K562 (cell line): Measurements from ENCODE around the gene CENPN. TPM values are rescaled to one million over a fixed set of nuclear protein-coding genes. Genes with fewer than 3 reads are reported as not detected.

Source experiments
- ATAC-seq: fragments of 200-7000 bp; cut with Tn5 transposase; 3 replicates; pipeline ENCODE4 v1.9.1; 2020; ENCODE audit warnings: moderate library complexity
- BruUV-seq: library from RNA; stranded (reverse); fragments of 400-500 nt; replicated peaks from 2 replicates; lab custom pipeline; 2021; lab: Mats Ljungman, UMichigan
- CTCF ChIA-PET: fragments of 300-600 bp; formaldehyde crosslinking; extraction: SDS; loops from one replicate; lab custom pipeline; 2021; ENCODE audit warnings: low intra/inter-chr PET ratio; lab: Yijun Ruan, JAX
- POLR2A ChIA-PET: fragments of 300-600, 350-650 bp; sonication (Branson Sonifier 250); formaldehyde crosslinking; extraction: SDS; loops from one replicate; lab custom pipeline; 2021; ENCODE audit warnings: antibody characterized with exemption, inconsistent platforms; lab: Yijun Ruan, JAX
- DNase-seq, 4 experiments: peaks; one replicate each; pipeline versions ENCODE4 v3.0.0 to v3.0.0-alpha.2; 2011 to 2018; ENCODE audit warnings: low spot score in 3 of 4, mixed read lengths in 3 of 4; ENCODE audit errors: extremely low read depth in 1 of 4
- FAIRE-seq: peaks from 2 replicates; lab custom pipeline; 2011; peaks lifted over from hg19 to GRCh38; lab: Jason Lieb, UNC
- H2AFZ ChIP-seq: 2 replicates; pipeline ENCODE4 v1.6.0; 2011; ENCODE audit warnings: low read depth, low read length, control low read depth, inconsistent platforms
- H3K27ac ChIP-seq: fragments of 200-600 bp; 3 replicates; pipeline ENCODE4 v1.8.0; 2011; ENCODE audit warnings: low read depth, mild to moderate bottlenecking, control low read depth, inconsistent platforms, low read length, moderate library complexity, mixed read lengths; ENCODE audit errors: extremely low read depth
- H3K27me3 ChIP-seq, 2 experiments: fragments of 300-600 bp in 1 of 2; 2 replicates in 1 of 2; 3 replicates in 1 of 2; pipeline versions ENCODE4 v1.6.0 to v1.8.0; 2011; ENCODE audit warnings: inconsistent platforms in 2 of 2, low read length in 2 of 2, mild to moderate bottlenecking in 1 of 2, mixed read lengths in 1 of 2, moderate library complexity in 1 of 2; ENCODE audit not compliant: control insufficient read depth in 2 of 2, insufficient read depth in 2 of 2
- H3K36me3 ChIP-seq: fragments of 300-600 bp; 3 replicates; pipeline ENCODE4 v1.8.0; 2011; ENCODE audit warnings: mild to moderate bottlenecking, low read length, inconsistent platforms; ENCODE audit not compliant: control insufficient read depth, insufficient read depth
- H3K4me1 ChIP-seq, 2 experiments: fragments of 200-600 bp in 1 of 2; replicated peaks in 1 of 2; 2 replicates in 1 of 2; 3 replicates in 1 of 2; pipeline versions ENCODE4 v1.5.1 to v1.8.0; 2011; ENCODE audit warnings: inconsistent platforms in 2 of 2, low read length in 2 of 2, mild to moderate bottlenecking in 1 of 2, mixed read lengths in 1 of 2, moderate library complexity in 1 of 2; ENCODE audit not compliant: control insufficient read depth in 2 of 2, insufficient read depth in 2 of 2
- H3K4me2 ChIP-seq: 2 replicates; pipeline ENCODE4 v1.6.1; 2011; ENCODE audit warnings: low read length, control low read depth, inconsistent platforms, mixed read lengths; ENCODE audit not compliant: insufficient read depth
- H3K4me3 ChIP-seq: fragments of 200-600 bp; sonication (generic), shearing (Covaris generic); 2 replicates; pipeline ENCODE4 v1.5.1; 2016; ENCODE audit warnings: control low read depth, inconsistent platforms
- H3K79me2 ChIP-seq: fragments of 200-600 bp; 3 replicates; pipeline ENCODE4 v1.8.0; 2011; ENCODE audit warnings: low read length, inconsistent platforms; ENCODE audit not compliant: control insufficient read depth, insufficient read depth
- H3K9ac ChIP-seq, 2 experiments: 2 replicates each; pipeline versions ENCODE4 v1.6.0 to v1.6.1; 2011; ENCODE audit warnings: low read depth in 2 of 2, low read length in 2 of 2, control low read depth in 1 of 2, inconsistent platforms in 1 of 2, mild to moderate bottlenecking in 1 of 2, mixed read lengths in 1 of 2; ENCODE audit not compliant: insufficient read depth in 1 of 2
- H3K9me1 ChIP-seq: one replicate; pipeline ENCODE4 v1.6.0; 2011; ENCODE audit warnings: inconsistent platforms, mild to moderate bottlenecking, low read length, moderate library complexity; ENCODE audit not compliant: control insufficient read depth, insufficient read depth
- H3K9me3 ChIP-seq: replicated peaks from 2 replicates; pipeline ENCODE4 v1.5.1; 2011; ENCODE audit warnings: low read depth, low read length, inconsistent platforms; ENCODE audit not compliant: control insufficient read depth, insufficient read depth
- H4K20me1 ChIP-seq: replicated peaks from 2 replicates; pipeline ENCODE4 v1.6.1; 2011; ENCODE audit warnings: low read length, inconsistent platforms, mixed read lengths; ENCODE audit not compliant: control insufficient read depth, insufficient read depth
- BDP1 ChIP-seq: IDR thresholded peaks from 3 replicates; pipeline ENCODE4 v1.6.1; 2011; ENCODE audit not compliant: insufficient read length, insufficient read depth
- CBX8 ChIP-seq: fragments of 200-600 bp; sonication (generic); IDR thresholded peaks from 2 replicates; pipeline ENCODE4 v1.6.1; 2012; ENCODE audit warnings: borderline replicate concordance, mixed run types, low read depth, mild to moderate bottlenecking, moderate library complexity, mixed read lengths, low read length, control low read depth, inconsistent platforms; ENCODE audit not compliant: poor library complexity, severe bottlenecking; ENCODE audit errors: extremely low read depth
- CEBPB ChIP-seq: fragments of 450-650 bp; IDR thresholded peaks from 2 replicates; pipeline ENCODE4 v1.6.1; 2016; ENCODE audit warnings: missing genetic modification characterization, missing compliant biosample characterization
- CEBPG ChIP-seq, 3 experiments: fragments of 200-800 bp in 1 of 3; sonication (Bioruptor generic) in 1 of 3; sonication (generic) in 1 of 3; formaldehyde crosslinking in 1 of 3; IDR thresholded peaks in 2 of 3; conservative IDR thresholded peaks in 1 of 3; 2 replicates each; pipeline versions ENCODE4 v1.6.1 to v1.8.0; 2016 to 2022; ENCODE audit warnings: missing compliant biosample characterization in 2 of 3, missing genetic modification characterization in 2 of 3, mild to moderate bottlenecking in 1 of 3, missing genetic modification reagents in 1 of 3
- DPF2 ChIP-seq: fragments of 450-650 bp; IDR thresholded peaks from 2 replicates; pipeline ENCODE4 v1.6.1; 2016
- E2F3 ChIP-seq: fragments of 250-450 bp; sonication (Bioruptor Pico); IDR thresholded peaks from 2 replicates; pipeline ENCODE4 v1.4.0; 2020; ENCODE audit warnings: mild to moderate bottlenecking
- FOXJ3 ChIP-seq: sonication (generic); formaldehyde crosslinking; IDR thresholded peaks from 2 replicates; pipeline ENCODE4 v1.4.0; 2020; ENCODE audit warnings: mild to moderate bottlenecking, missing genetic modification reagents
- GTF2F1 ChIP-seq: IDR thresholded peaks from 2 replicates; pipeline ENCODE4 v1.6.1; 2011; ENCODE audit warnings: low read depth, low read length, improper control_type of control experiment
- STAT5B ChIP-seq: fragments of 250-450 bp; sonication (Bioruptor Pico); IDR thresholded peaks from 2 replicates; pipeline ENCODE4 v1.8.0; 2021; ENCODE audit warnings: mild to moderate bottlenecking, inconsistent platforms
- WGBS: fragments of 100-300 bp; shearing (Covaris generic); methylation state at CpG from one replicate; pipeline ENCODE4 v1.1.6; 2016; ENCODE audit warnings: low coverage, mixed read lengths; ENCODE audit not compliant: insufficient coverage; ENCODE audit errors: missing lambda C conversion rate; 5-methylcytosine and 5-hydroxymethylcytosine counted together
- in situ Hi-C: fragments of 300-500 bp; cut with MboI; formaldehyde crosslinking; loops from 4 replicates; pipeline ENCODE4 v1.15.0; 2018; ENCODE audit warnings: inconsistent platforms, mixed read lengths
- intact Hi-C: fragments of 100-400 bp; cut with micrococcal nuclease; formaldehyde crosslinking; loops from 2 replicates; pipeline ENCODE4 v1.14.2; 2022
- polyA plus RNA-seq, 8 experiments: library from polyadenylated mRNA; depleted of rRNA in 4 of 8; stranded (reverse) in 5 of 8; unstranded in 3 of 8; fragments of >200 nt; fragmentation: Nextera tagmentation in 2 of 8; fragmentation: Illumina TruSeq in 1 of 8; extraction: Ambion mirVana in 2 of 8; extraction: Trizol in 1 of 8; gene quantifications; 2 replicates each; pipeline versions ENCODE4 v1.2.1 to v1.2.3, GENCODE V29; 2011 to 2014; ENCODE audit warnings: inconsistent platforms in 1 of 8, missing spikeins in 1 of 8
- total RNA-seq, 7 experiments: library from RNA; depleted of rRNA in 6 of 7; stranded (reverse); fragments of >200 nt in 6 of 7; fragmentation: Illumina TruSeq in 2 of 7; extraction: Trizol in 2 of 7; gene quantifications; 2 replicates each; pipeline versions ENCODE4 v1.2.1 to v1.2.3, GENCODE V29; 2011 to 2021; ENCODE audit warnings: low replicate concordance in 1 of 7
- TF ChIP-seq, protein P1 (sequence below): sonication (generic); formaldehyde crosslinking; IDR thresholded peaks from 2 replicates; pipeline ENCODE4 v1.8.1; 2023; ENCODE audit warnings: mild to moderate bottlenecking, missing genetic modification reagents, moderate library complexity

CENPN gene
- total and polyA plus RNA-seq, 9 of the 15 experiments (the other 6 are each of a cell fraction or from before 2014, with no cell fraction given) = 92.3 to 384 (median 140) TPM

DNA sequence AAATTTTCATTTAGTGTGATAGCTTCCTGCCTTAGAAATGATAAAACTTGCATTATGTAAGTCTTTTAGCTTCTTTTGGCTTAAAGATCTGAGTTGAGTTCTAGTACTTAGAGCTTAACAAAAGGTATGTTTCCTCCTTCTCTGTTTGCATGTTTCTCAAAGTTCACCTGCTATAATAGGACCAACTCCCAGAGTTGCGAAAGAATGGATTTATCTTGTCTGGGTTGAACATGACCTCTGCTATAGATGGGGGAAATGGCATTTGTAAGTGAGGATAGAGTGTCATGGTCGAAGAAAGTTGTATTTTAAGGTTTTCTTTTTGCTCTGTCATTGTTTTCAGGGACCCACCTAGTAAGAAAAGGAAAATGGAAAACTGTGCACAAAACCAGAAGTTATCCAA, 35.8 kb downstream of the CENPN start:
- no peak for FAIRE-seq
- Histone ChIP-seq H3K27me3 (no peaks in the 10 kb centered on the region), H3K9me1 (no peaks in the 10 kb centered on the region), H3K27ac (no peak overlapping the region), H4K20me1 (no peaks in the 10 kb centered on the region), H3K79me2 (peaks cover 10% of the 10 kb centered on the region), H3K9me3 (peaks cover under 1% of the 10 kb centered on the region; the same call in 1 of the 2 replicates), H2AFZ (no peak overlapping the region), H3K9ac (no peak overlapping the region), H3K36me3 (peaks cover 74% of the 10 kb centered on the region), H3K4me1 (no peaks in the 10 kb centered on the region; a peak in 1 of 5 replicates), H3K4me3 (no peak overlapping the region), H3K4me2 (no peak overlapping the region)
- no peak for ATAC-seq
- ChIA-PET CTCF (no interaction called here), POLR2A (interaction anchor here (0.6 to 1.0 kb wide), 2 partner anchors 10 kb away, joined by 3 read pairs; no protein-coding TSS in a partner anchor)
- BruUV-seq = no TSS peak
- TF ChIP-seq FOXJ3 (CRISPR knock-in tag) (no peak), CEBPG (CRISPR knock-in tag; IDR thresholded peaks at IDR 0.05) (no peak), CEBPG (tag; conservative IDR thresholded peaks at IDR 0.05 in 1 of 2, IDR thresholded peaks at IDR 0.05 in 1 of 2) (peak in 1 of 2 experiments; percentile 35; a peak in 1 of 4 replicates), BDP1 (no peak), CEBPB (tag) (peak; percentile 68; the same call in 1 of the 2 replicates)
- 86% methylated on average over 2 of the region's 2 CpGs for WGBS
- no peak for DNase-seq
- intact Hi-C loops = no loop called here
- in situ Hi-C loops = no loop called here

DNA sequence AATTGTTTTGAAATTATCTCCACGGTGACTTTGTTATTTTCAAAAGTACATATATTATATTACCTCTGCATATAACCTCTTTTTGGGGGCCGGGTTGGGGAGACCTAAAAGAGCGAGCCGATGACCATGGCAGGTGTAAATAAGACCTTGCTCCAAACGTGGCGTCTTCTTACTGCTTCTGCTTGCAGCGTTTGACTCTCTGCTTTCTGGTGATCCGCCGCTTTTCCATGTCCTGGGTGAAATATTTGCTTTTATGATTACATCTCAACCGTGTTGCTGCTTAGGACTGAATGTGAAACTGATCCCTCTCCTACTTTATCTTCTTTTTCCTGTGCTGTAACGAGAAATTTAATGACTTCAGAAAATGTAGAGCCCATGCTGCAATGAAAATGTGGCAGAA, 46.7 kb downstream of the CENPN start:
- ChIA-PET CTCF (no interaction called here), POLR2A (no interaction called here)
- H2AFZ ChIP-seq = peak overlapping the region; percentile 77
- peaks cover 0 to 7% of the 10 kb centered on the region in 2 experiments; a peak in 1 of 5 replicates for H3K4me1 ChIP-seq
- H3K9me1 ChIP-seq = no peaks in the 10 kb centered on the region
- H3K9me3 ChIP-seq = 0 out of 2 replicates have a peak, but pooled peaks cover 7% of the 10 kb centered on the region
- intact Hi-C loops = no loop called here
- H3K4me2 ChIP-seq = peak overlapping the region; percentile 45
- H3K36me3 ChIP-seq = no peaks in the 10 kb centered on the region
- no peaks in the 10 kb centered on the region for H4K20me1 ChIP-seq
- H3K79me2 ChIP-seq = no peaks in the 10 kb centered on the region
- TF ChIP-seq CBX8 = peak; percentile 68
- no peak for TF ChIP-seq STAT5B
- TF ChIP-seq, protein P1, sequence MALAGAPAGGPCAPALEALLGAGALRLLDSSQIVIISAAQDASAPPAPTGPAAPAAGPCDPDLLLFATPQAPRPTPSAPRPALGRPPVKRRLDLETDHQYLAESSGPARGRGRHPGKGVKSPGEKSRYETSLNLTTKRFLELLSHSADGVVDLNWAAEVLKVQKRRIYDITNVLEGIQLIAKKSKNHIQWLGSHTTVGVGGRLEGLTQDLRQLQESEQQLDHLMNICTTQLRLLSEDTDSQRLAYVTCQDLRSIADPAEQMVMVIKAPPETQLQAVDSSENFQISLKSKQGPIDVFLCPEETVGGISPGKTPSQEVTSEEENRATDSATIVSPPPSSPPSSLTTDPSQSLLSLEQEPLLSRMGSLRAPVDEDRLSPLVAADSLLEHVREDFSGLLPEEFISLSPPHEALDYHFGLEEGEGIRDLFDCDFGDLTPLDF (CRISPR knock-in tag) = no peak
- TF ChIP-seq DPF2 = peak; percentile 28; the same call in 1 of the 2 replicates
- no peak for TF ChIP-seq E2F3 (CRISPR knock-in tag)
- no peak for TF ChIP-seq GTF2F1
- WGBS = 6% methylated on average over 11 of the region's 11 CpGs
- peak; percentile 66 for ATAC-seq
- in situ Hi-C loops = no loop called here
- no TSS peak for BruUV-seq
- peak overlapping the region; percentile 36; the same call in 1 of the 3 replicates for H3K27ac ChIP-seq
- H3K4me3 ChIP-seq = no peak overlapping the region
- peak; percentile 57 for FAIRE-seq
- peak in 2 of 4 experiments; percentile 19 to 29 for DNase-seq
- H3K27me3 ChIP-seq = no peaks in the 10 kb centered on the region; a peak in 1 of 5 replicates
- H3K9ac ChIP-seq = peak overlapping the region in 1 of 2 experiments; percentile 68; a peak in 2 of 4 replicates
